OCI-LY1 (cell line): Measurements from ENCODE around the gene PLEKHH1.

ENCODE experiments used
- H2AFZ ChIP-seq: fragments of 200-600 bp; sonication (generic), shearing (Covaris generic); 2 replicates; pipeline ENCODE4 v1.6.0; 2014; ENCODE audit warnings: antibody characterized with exemption, mild to moderate bottlenecking, low read length
- H3F3A ChIP-seq: fragments of 200-600 bp; sonication (generic), shearing (Covaris generic); 2 replicates; pipeline ENCODE4 v1.6.0; 2014; ENCODE audit warnings: mild to moderate bottlenecking, antibody characterized with exemption, low read length, moderate library complexity; ENCODE audit not compliant: insufficient read depth
- H3K27ac ChIP-seq: fragments of 200-600 bp; sonication (generic); 2 replicates; pipeline ENCODE4 v1.5.1; 2014; ENCODE audit warnings: low read length, mixed run types, mild to moderate bottlenecking, low read depth; ENCODE audit not compliant: poor library complexity, severe bottlenecking
- H3K27me3 ChIP-seq: fragments of 200-600 bp; sonication (generic); 2 replicates; pipeline ENCODE4 v1.6.0; 2014; ENCODE audit warnings: antibody characterized with exemption, mild to moderate bottlenecking, low read length, moderate library complexity; ENCODE audit not compliant: insufficient read depth
- H3K36me3 ChIP-seq: fragments of 200-600 bp; sonication (generic); 2 replicates; pipeline ENCODE4 v1.6.1; 2014; ENCODE audit warnings: mild to moderate bottlenecking, antibody characterized with exemption, low read length, moderate library complexity, mixed read lengths; ENCODE audit not compliant: insufficient read depth
- H3K4me1 ChIP-seq: fragments of 200-600 bp; sonication (generic); 2 replicates; pipeline ENCODE4 v1.5.1; 2014; ENCODE audit warnings: mild to moderate bottlenecking, low read length, moderate library complexity; ENCODE audit not compliant: insufficient read depth, severe bottlenecking
- H3K4me2 ChIP-seq: fragments of 200-600 bp; sonication (generic), shearing (Covaris generic); 2 replicates; pipeline ENCODE4 v1.6.1; 2014; ENCODE audit warnings: low read length
- H3K4me3 ChIP-seq: fragments of 200-600 bp; sonication (generic); 2 replicates; pipeline ENCODE4 v1.5.1; 2014; ENCODE audit warnings: low read length, low read depth, mild to moderate bottlenecking, mixed read lengths; ENCODE audit not compliant: poor library complexity, severe bottlenecking
- H3K79me2 ChIP-seq: fragments of 200-600 bp; shearing (Covaris generic); 2 replicates; pipeline ENCODE4 v1.6.1; 2016; ENCODE audit warnings: mixed run types, low read length, mixed read lengths; ENCODE audit not compliant: insufficient read depth
- H3K9ac ChIP-seq: fragments of 200-600 bp; sonication (generic), shearing (Covaris generic); 2 replicates; pipeline ENCODE4 v1.6.1; 2014; ENCODE audit warnings: mild to moderate bottlenecking, low read length, mixed read lengths
- H3K9me2 ChIP-seq: fragments of 200-600 bp; sonication (generic), shearing (Covaris generic); 2 replicates; pipeline ENCODE4 v1.6.1; 2014; ENCODE audit warnings: low read depth, mild to moderate bottlenecking, low read length, mixed read lengths
- H3K9me3 ChIP-seq: fragments of 200-600 bp; shearing (Covaris generic); 2 replicates; pipeline ENCODE4 v1.6.1; 2014; ENCODE audit warnings: low read length, mixed read lengths
- H4K20me1 ChIP-seq: fragments of 200-600 bp; sonication (generic), shearing (Covaris generic); 2 replicates; pipeline ENCODE4 v1.6.0; 2016; ENCODE audit warnings: mild to moderate bottlenecking, low read length; ENCODE audit not compliant: insufficient read depth
- CTCF ChIP-seq: fragments of 200-600 bp; sonication (generic), shearing (Covaris generic); IDR thresholded peaks from 2 replicates; pipeline ENCODE4 v1.5.1; 2017; ENCODE audit warnings: mild to moderate bottlenecking, antibody characterized with exemption, low read length, moderate library complexity, mixed read lengths
- EZH2 ChIP-seq: fragments of 200-600 bp; sonication (generic), shearing (Covaris generic); IDR thresholded peaks from 2 replicates; pipeline ENCODE4 v1.8.0; 2017; ENCODE audit warnings: borderline replicate concordance, mixed run types, mild to moderate bottlenecking, antibody characterized with exemption, low read length, moderate library complexity, mixed read lengths

The PLEKHH1 gene

GRCh38 chr14:67490196-67490595 lies 42.9 kb upstream of the PLEKHH1 start:
- Histone ChIP-seq H3K9ac (no peak overlapping the region), H3K27me3 (no peaks in the 10 kb centered on the region), H3K36me3 (peaks cover 6% of the 10 kb centered on the region; the same call in 1 of the 2 replicates), H3K4me1 (peaks cover 21% of the 10 kb centered on the region), H3K4me2 (no peak overlapping the region), H3K27ac (no peak overlapping the region), H3K9me2 (no peaks in the 10 kb centered on the region), H3K9me3 (peaks cover 10% of the 10 kb centered on the region; the same call in 1 of the 2 replicates), H3K79me2 (no peaks in the 10 kb centered on the region), H3K4me3 (no peak overlapping the region), H2AFZ (no peak overlapping the region), H3F3A (no peaks in the 10 kb centered on the region), H4K20me1 (no peaks in the 10 kb centered on the region)
- no peak for TF ChIP-seq EZH2

GRCh38 chr14:67491285-67491684 lies 41.8 kb upstream of the PLEKHH1 start:
- Histone ChIP-seq H3K27ac (no peak overlapping the region), H3K9ac (no peak overlapping the region)

GRCh38 chr14:67491741-67492507 lies 41.2 kb upstream of the PLEKHH1 start:
- no peaks in the 10 kb centered on the region for H4K20me1 ChIP-seq
- H2AFZ ChIP-seq: no peak overlapping the region
- no peaks in the 10 kb centered on the region for H3K9me2 ChIP-seq
- H3F3A ChIP-seq: no peaks in the 10 kb centered on the region
- no peaks in the 10 kb centered on the region for H3K27me3 ChIP-seq
- no peaks in the 10 kb centered on the region for H3K79me2 ChIP-seq
- no peak overlapping the region for H3K9ac ChIP-seq
- H3K4me3 ChIP-seq: no peak overlapping the region
- no peak overlapping the region for H3K27ac ChIP-seq
- peaks cover 10% of the 10 kb centered on the region; the same call in 1 of the 2 replicates for H3K9me3 ChIP-seq
- H3K4me2 ChIP-seq: no peak overlapping the region
- TF ChIP-seq CTCF: no peak
- TF ChIP-seq EZH2: no peak
- H3K36me3 ChIP-seq: peaks cover 2% of the 10 kb centered on the region; the same call in 1 of the 2 replicates
- peaks cover 21% of the 10 kb centered on the region for H3K4me1 ChIP-seq

More at GRCh38 chr14:67491285-67491684, 41.8 kb upstream of the PLEKHH1 start:
- H3K4me1 ChIP-seq: peaks cover 21% of the 10 kb centered on the region
- H3K36me3 ChIP-seq: peaks cover 6% of the 10 kb centered on the region; the same call in 1 of the 2 replicates
- no peak overlapping the region for H3K4me3 ChIP-seq
- H3K79me2 ChIP-seq: no peaks in the 10 kb centered on the region
- H3K4me2 ChIP-seq: no peak overlapping the region
- H3K9me2 ChIP-seq: no peaks in the 10 kb centered on the region
- no peaks in the 10 kb centered on the region for H3K27me3 ChIP-seq
- no peaks in the 10 kb centered on the region for H3F3A ChIP-seq
- H3K9me3 ChIP-seq: peaks cover 10% of the 10 kb centered on the region; the same call in 1 of the 2 replicates
- H2AFZ ChIP-seq: no peak overlapping the region
- TF ChIP-seq EZH2 (no peak), CTCF (no peak)
- no peaks in the 10 kb centered on the region for H4K20me1 ChIP-seq
